Karpas-422 (cell line): ENCODE results near the gene PRKX. TPM values are rescaled to one million over a fixed set of nuclear protein-coding genes. Genes with fewer than 3 reads are reported as not detected.
"Not testable (repeated sequence)": the region's sequence is repeated elsewhere in the genome, so short reads cannot be mapped to it uniquely, and the experiment has no call there.

Source experiments
- DNase-seq: peaks from one replicate; pipeline ENCODE4 v3.0.0-alpha.2; 2015
- H2AFZ ChIP-seq: fragments of 200-600 bp; sonication (generic); 2 replicates; pipeline ENCODE4 v1.6.1; 2014; ENCODE audit warnings: antibody characterized with exemption, low read length, mixed read lengths
- H3K27ac ChIP-seq: fragments of 200-600 bp; sonication (generic); 2 replicates; pipeline ENCODE4 v1.5.1; 2014; ENCODE audit warnings: mild to moderate bottlenecking, low read length, moderate library complexity
- H3K27me3 ChIP-seq: fragments of 200-600 bp; sonication (generic); 2 replicates; pipeline ENCODE4 v1.6.1; 2014; ENCODE audit warnings: low read length, mixed read lengths
- H3K36me3 ChIP-seq: fragments of 200-600 bp; sonication (generic); 2 replicates; pipeline ENCODE4 v1.6.1; 2014; ENCODE audit warnings: low read length, mixed read lengths; ENCODE audit not compliant: insufficient read depth
- H3K4me1 ChIP-seq: fragments of 200-600 bp; sonication (generic); 2 replicates; pipeline ENCODE4 v1.6.1; 2014; ENCODE audit warnings: mild to moderate bottlenecking, low read length, mixed read lengths
- H3K4me2 ChIP-seq: fragments of 200-600 bp; sonication (generic); 2 replicates; pipeline ENCODE4 v1.6.1; 2014; ENCODE audit warnings: low read length, low read depth, mild to moderate bottlenecking; ENCODE audit not compliant: poor library complexity, severe bottlenecking
- H3K4me3 ChIP-seq: fragments of 200-600 bp; sonication (generic); 2 replicates; pipeline ENCODE4 v1.5.1; 2014; ENCODE audit warnings: mild to moderate bottlenecking, antibody characterized with exemption, low read length, mixed read lengths
- H3K79me2 ChIP-seq: fragments of 200-600 bp; sonication (generic); 2 replicates; pipeline ENCODE4 v1.6.1; 2014; ENCODE audit warnings: mild to moderate bottlenecking, low read length, mixed read lengths
- H3K9ac ChIP-seq: fragments of 200-600 bp; sonication (generic); 2 replicates; pipeline ENCODE4 v1.6.0; 2014; ENCODE audit warnings: low read length
- H3K9me2 ChIP-seq: fragments of 200-600 bp; sonication (generic), shearing (Covaris generic); replicated peaks from 2 replicates; pipeline ENCODE4 v1.6.0; 2014; ENCODE audit warnings: mild to moderate bottlenecking, low read length, moderate library complexity; ENCODE audit not compliant: insufficient read depth
- H3K9me3 ChIP-seq: fragments of 300-700, 200-600 bp; sonication (generic); 2 replicates; pipeline ENCODE4 v1.6.1; 2014; ENCODE audit warnings: low read length, mixed read lengths
- H4K20me1 ChIP-seq: fragments of 200-600 bp; sonication (generic); 2 replicates; pipeline ENCODE4 v1.6.1; 2014; ENCODE audit warnings: mild to moderate bottlenecking, antibody characterized with exemption, low read length, low read depth; ENCODE audit not compliant: insufficient read depth
- small RNA-seq: library from RNA; depleted of rRNA; stranded (forward); fragments of <200 nt; gene quantifications from one replicate; pipeline ENCODE3, GENCODE V24; 2014
- total RNA-seq: library from RNA; depleted of rRNA; stranded (reverse); fragments of >200 nt; shearing (Covaris generic); gene quantifications from 2 replicates; pipeline ENCODE4 v1.2.3, GENCODE V29; 2014; ENCODE audit warnings: low replicate concordance

Gene PRKX
- total RNA-seq, 1 experiment from 2014 or later: 18.2 TPM

- Histone ChIP-seq H3K27ac (no peak overlapping the region), H4K20me1 (no peaks in the 10 kb centered on the region), H3K36me3 (no peaks in the 10 kb centered on the region), H3K9me2 (no peaks in the 10 kb centered on the region), H3K9me3 (no peaks in the 10 kb centered on the region), H3K4me2 (no peak overlapping the region), H3K79me2 (no peaks in the 10 kb centered on the region), H3K9ac (no peak overlapping the region), H3K4me1 (no peaks in the 10 kb centered on the region), H3K4me3 (no peak overlapping the region), H3K27me3 (no peaks in the 10 kb centered on the region), H2AFZ (no peak overlapping the region)
- no peak for DNase-seq
Measured at GRCh38 chrX:3581609-3582108, 131.8 kb downstream of the PRKX start.

- H3K4me3 ChIP-seq: no peak overlapping the region
- H3K79me2 ChIP-seq: no peaks in the 10 kb centered on the region
- no peak overlapping the region for H2AFZ ChIP-seq
- H3K9ac ChIP-seq: no peak overlapping the region
- H3K27ac ChIP-seq: no peak overlapping the region
- H3K4me2 ChIP-seq: no peak overlapping the region
- no peaks in the 10 kb centered on the region for H4K20me1 ChIP-seq
- no peaks in the 10 kb centered on the region for H3K36me3 ChIP-seq
- no peaks in the 10 kb centered on the region for H3K9me2 ChIP-seq
- no peaks in the 10 kb centered on the region for H3K4me1 ChIP-seq
- no peaks in the 10 kb centered on the region for H3K27me3 ChIP-seq
- DNase-seq: no peak
- H3K9me3 ChIP-seq: no peaks in the 10 kb centered on the region
Measured at GRCh38 chrX:3577551-3577950, 135.9 kb downstream of the PRKX start.

- no peaks in the 10 kb centered on the region for H3K9me2 ChIP-seq
- H3K9me3 ChIP-seq: no peaks in the 10 kb centered on the region
- H3K4me1 ChIP-seq: no peaks in the 10 kb centered on the region
- H3K27ac ChIP-seq: no peak overlapping the region
- no peak overlapping the region for H3K9ac ChIP-seq
- DNase-seq: no peak
- no peaks in the 10 kb centered on the region; the same call in 1 of the 2 replicates for H3K27me3 ChIP-seq
- H3K36me3 ChIP-seq: no peaks in the 10 kb centered on the region
- H4K20me1 ChIP-seq: no peaks in the 10 kb centered on the region
- H2AFZ ChIP-seq: no peak overlapping the region
- no peak overlapping the region for H3K4me2 ChIP-seq
- no peaks in the 10 kb centered on the region for H3K79me2 ChIP-seq
- H3K4me3 ChIP-seq: no peak overlapping the region
Measured at GRCh38 chrX:3576886-3577501, 136.5 kb downstream of the PRKX start.

GRCh38 chrX:3567686-3568085 lies 145.8 kb downstream of the PRKX start:
- no peaks in the 10 kb centered on the region for H4K20me1 ChIP-seq
- H3K4me2 ChIP-seq: no peak overlapping the region
- no peak overlapping the region for H3K9ac ChIP-seq
- H3K27ac ChIP-seq: no peak overlapping the region
- H3K4me1 ChIP-seq: no peaks in the 10 kb centered on the region
- no peaks in the 10 kb centered on the region for H3K79me2 ChIP-seq
- no peak overlapping the region for H2AFZ ChIP-seq
- no peak overlapping the region for H3K4me3 ChIP-seq
- no peaks in the 10 kb centered on the region for H3K36me3 ChIP-seq
- H3K9me2 ChIP-seq: no peaks in the 10 kb centered on the region
- H3K9me3 ChIP-seq: no peaks in the 10 kb centered on the region
- H3K27me3 ChIP-seq: no peaks in the 10 kb centered on the region; the same call in 1 of the 2 replicates
- DNase-seq: no peak

- Histone ChIP-seq H3K4me1 (no peaks in the 10 kb centered on the region), H3K4me3 (no peak overlapping the region), H3K27ac (no peak overlapping the region), H4K20me1 (no peaks in the 10 kb centered on the region), H3K9me2 (no peaks in the 10 kb centered on the region), H3K4me2 (no peak overlapping the region), H3K9ac (no peak overlapping the region), H3K79me2 (no peaks in the 10 kb centered on the region), H2AFZ (no peak overlapping the region), H3K9me3 (no peaks in the 10 kb centered on the region), H3K27me3 (no peaks in the 10 kb centered on the region), H3K36me3 (no peaks in the 10 kb centered on the region)
- no peak for DNase-seq
Measured at GRCh38 chrX:3563451-3563850, 150.0 kb downstream of the PRKX start.

GRCh38 chrX:3560010-3560409 lies 153.4 kb downstream of the PRKX start:
- not testable (repeated sequence) for H3K9me2 ChIP-seq, H3K4me1 ChIP-seq, H3K27me3 ChIP-seq, H3K4me2 ChIP-seq, H3K9me3 ChIP-seq, H3K79me2 ChIP-seq, H2AFZ ChIP-seq, DNase-seq, H3K4me3 ChIP-seq, H3K27ac ChIP-seq, H3K9ac ChIP-seq, H3K36me3 ChIP-seq, H4K20me1 ChIP-seq

Small RNAs within 50 kb of the gene (small RNA-seq; reads per million reads assigned to genes)
- gene RF00019 (not detected), gene RNU6-114P (not detected)
